Hepatocyte (in vitro differentiated cells): ENCODE measurements around the gene MED16. TPM values are rescaled to one million over a fixed set of nuclear protein-coding genes. Genes with fewer than 3 reads are reported as not detected.

Source experiments
- DNase-seq: peaks from one replicate; pipeline ENCODE4 v3.0.0-alpha.2; 2016; ENCODE audit warnings: low spot score
- H2AFZ ChIP-seq: fragments of 200-600 bp; sonication (generic); 2 replicates; pipeline ENCODE4 v1.6.0; 2016; ENCODE audit warnings: antibody characterized with exemption, mild to moderate bottlenecking
- H3K27ac ChIP-seq: fragments of 200-600 bp; sonication (generic); 2 replicates; pipeline ENCODE4 v1.5.1; 2016; ENCODE audit warnings: mild to moderate bottlenecking
- H3K27me3 ChIP-seq: fragments of 200-600 bp; sonication (generic); 2 replicates; pipeline ENCODE4 v1.6.1; 2016
- H3K36me3 ChIP-seq: fragments of 200-600 bp; sonication (generic); replicated peaks from 2 replicates; pipeline ENCODE4 v1.5.1; 2016; ENCODE audit warnings: low read depth; ENCODE audit not compliant: insufficient read depth
- H3K4me1 ChIP-seq: fragments of 200-600 bp; sonication (generic); 2 replicates; pipeline ENCODE4 v1.5.1; 2016; ENCODE audit warnings: mild to moderate bottlenecking, moderate library complexity; ENCODE audit not compliant: insufficient read depth
- H3K4me2 ChIP-seq: fragments of 200-600 bp; sonication (generic); 2 replicates; pipeline ENCODE4 v1.6.0; 2016
- H3K4me3 ChIP-seq: fragments of 200-600 bp; sonication (generic); 2 replicates; pipeline ENCODE4 v1.5.1; 2016; ENCODE audit warnings: mild to moderate bottlenecking
- H3K79me2 ChIP-seq: fragments of 200-600 bp; sonication (generic); 2 replicates; pipeline ENCODE4 v1.6.0; 2017; ENCODE audit warnings: mild to moderate bottlenecking
- H3K9me2 ChIP-seq: fragments of 200-600 bp; sonication (generic); replicated peaks from 2 replicates; pipeline ENCODE4 v1.6.0; 2017; ENCODE audit warnings: mild to moderate bottlenecking; ENCODE audit not compliant: insufficient read depth
- H3K9me3 ChIP-seq: fragments of 200-600 bp; sonication (generic); 2 replicates; pipeline ENCODE4 v1.5.1; 2016; ENCODE audit warnings: low read depth, mild to moderate bottlenecking
- H4K20me1 ChIP-seq: fragments of 200-600 bp; sonication (generic); 2 replicates; pipeline ENCODE4 v1.6.0; 2016; ENCODE audit warnings: mild to moderate bottlenecking; ENCODE audit not compliant: insufficient read depth, poor library complexity, severe bottlenecking
- EZH2 ChIP-seq: fragments of 200-600 bp; sonication (generic); IDR thresholded peaks from 2 replicates; pipeline ENCODE4 v1.6.1; 2016; ENCODE audit warnings: antibody characterized with exemption, mild to moderate bottlenecking, borderline replicate concordance
- EZH2phosphoT487 ChIP-seq: fragments of 200-600 bp; sonication (generic); IDR thresholded peaks from one replicate; pipeline ENCODE4 v1.6.1; 2018; ENCODE audit warnings: antibody characterized with exemption, mild to moderate bottlenecking, low read depth, moderate library complexity; ENCODE audit not compliant: unreplicated experiment, severe bottlenecking
- WGBS: methylation state at CpG from one replicate; pipeline ENCODE4 v1.1.6; 2016; ENCODE audit warnings: low lambda C conversion rate; ENCODE audit errors: missing lambda C conversion rate; 5-methylcytosine and 5-hydroxymethylcytosine counted together
- polyA plus RNA-seq: library from polyadenylated mRNA; unstranded; fragments of >200 nt; fragmentation: Nextera tagmentation; extraction: Ambion mirVana; gene quantifications from 2 replicates; pipeline ENCODE4 v1.2.1, GENCODE V29; 2016
- total RNA-seq: library from RNA; depleted of rRNA; stranded (reverse); fragments of >200 nt; gene quantifications from 2 replicates; pipeline ENCODE4 v1.2.3, GENCODE V29; 2014
- TF ChIP-seq, protein P1 (sequence below): fragments of 200-600 bp; sonication (generic); IDR thresholded peaks from 2 replicates; pipeline ENCODE4 v1.5.1; 2016; ENCODE audit warnings: antibody characterized with exemption, mild to moderate bottlenecking; ENCODE audit not compliant: poor library complexity

Gene MED16
- total and polyA plus RNA-seq, 2 experiments from 2014 or later, result 32.1 to 80.9 TPM

DNA sequence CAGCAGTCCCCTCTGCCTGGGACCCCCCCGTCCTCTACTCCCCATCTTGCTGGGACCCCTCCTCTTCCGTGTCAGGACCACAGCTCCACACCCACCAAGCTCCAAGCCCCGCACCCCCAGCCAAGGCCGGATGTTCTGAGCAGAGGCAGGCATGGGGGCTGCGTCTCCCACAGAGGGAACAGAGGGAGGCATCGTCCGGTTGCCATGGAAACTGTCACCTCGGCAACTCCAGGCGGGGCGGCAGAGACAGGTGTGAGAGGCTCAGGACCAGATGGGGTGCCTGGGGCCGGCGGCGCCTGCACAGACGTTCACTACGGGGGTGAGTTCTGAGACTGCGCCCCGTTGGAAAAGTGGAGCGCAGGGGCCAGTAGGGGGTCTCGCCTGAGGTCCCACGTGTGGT lies 5.7 kb upstream of the MED16 start:
- no peak overlapping the region for H3K4me3 ChIP-seq
- H2AFZ ChIP-seq, result no peak overlapping the region
- H3K36me3 ChIP-seq, result no peaks in the 10 kb centered on the region
- H3K4me2 ChIP-seq, result no peak overlapping the region
- no peak for TF ChIP-seq EZH2
- TF ChIP-seq, protein P1, sequence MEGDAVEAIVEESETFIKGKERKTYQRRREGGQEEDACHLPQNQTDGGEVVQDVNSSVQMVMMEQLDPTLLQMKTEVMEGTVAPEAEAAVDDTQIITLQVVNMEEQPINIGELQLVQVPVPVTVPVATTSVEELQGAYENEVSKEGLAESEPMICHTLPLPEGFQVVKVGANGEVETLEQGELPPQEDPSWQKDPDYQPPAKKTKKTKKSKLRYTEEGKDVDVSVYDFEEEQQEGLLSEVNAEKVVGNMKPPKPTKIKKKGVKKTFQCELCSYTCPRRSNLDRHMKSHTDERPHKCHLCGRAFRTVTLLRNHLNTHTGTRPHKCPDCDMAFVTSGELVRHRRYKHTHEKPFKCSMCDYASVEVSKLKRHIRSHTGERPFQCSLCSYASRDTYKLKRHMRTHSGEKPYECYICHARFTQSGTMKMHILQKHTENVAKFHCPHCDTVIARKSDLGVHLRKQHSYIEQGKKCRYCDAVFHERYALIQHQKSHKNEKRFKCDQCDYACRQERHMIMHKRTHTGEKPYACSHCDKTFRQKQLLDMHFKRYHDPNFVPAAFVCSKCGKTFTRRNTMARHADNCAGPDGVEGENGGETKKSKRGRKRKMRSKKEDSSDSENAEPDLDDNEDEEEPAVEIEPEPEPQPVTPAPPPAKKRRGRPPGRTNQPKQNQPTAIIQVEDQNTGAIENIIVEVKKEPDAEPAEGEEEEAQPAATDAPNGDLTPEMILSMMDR, result no peak
- TF ChIP-seq EZH2phosphoT487, result no peak
- H4K20me1 ChIP-seq, result peaks cover 19% of the 10 kb centered on the region
- H3K27ac ChIP-seq, result no peak overlapping the region
- H3K9me3 ChIP-seq, result no peaks in the 10 kb centered on the region
- no peak for DNase-seq
- H3K79me2 ChIP-seq, result peaks cover 13% of the 10 kb centered on the region
- H3K4me1 ChIP-seq, result no peaks in the 10 kb centered on the region
- no peaks in the 10 kb centered on the region for H3K9me2 ChIP-seq
- WGBS, result 89% methylated on average over 16 of the region's 20 CpGs
- no peaks in the 10 kb centered on the region for H3K27me3 ChIP-seq

DNA sequence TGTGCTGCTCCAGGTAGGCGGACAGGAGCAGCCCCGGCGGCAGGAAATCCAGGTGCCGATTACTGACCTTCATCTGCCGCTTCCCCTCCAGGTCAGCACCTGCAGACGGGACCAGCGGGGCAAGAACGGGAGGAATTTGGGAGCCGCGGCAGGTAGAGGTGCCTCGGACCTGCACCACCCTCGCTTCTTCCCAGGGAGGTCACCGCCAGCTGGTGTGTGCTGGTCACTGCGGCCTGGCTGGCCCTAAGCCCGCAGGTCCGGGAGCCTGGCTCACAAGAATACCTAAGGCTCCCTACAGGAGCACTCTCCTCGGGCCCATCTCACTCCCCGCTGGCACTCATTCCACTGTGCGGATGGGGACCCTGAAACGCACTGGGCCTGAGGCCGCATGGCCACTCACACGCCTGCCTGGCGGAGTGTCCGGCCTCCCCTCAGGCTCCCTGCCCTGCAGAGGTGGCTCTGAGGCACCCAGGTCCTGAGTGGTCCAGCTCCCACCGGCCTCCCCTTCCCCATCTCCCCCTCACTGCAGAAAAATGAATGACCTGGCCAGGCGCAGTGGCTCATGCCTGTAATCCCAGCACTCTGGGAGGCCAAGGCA lies 4.6 kb upstream of the MED16 start:
- 91% methylated on average over 26 of the region's 26 CpGs for WGBS
- H3K4me3 ChIP-seq, result no peak overlapping the region
- H3K9me2 ChIP-seq, result no peaks in the 10 kb centered on the region
- no peaks in the 10 kb centered on the region for H3K9me3 ChIP-seq
- peaks cover 8% of the 10 kb centered on the region for H4K20me1 ChIP-seq
- no peaks in the 10 kb centered on the region for H3K27me3 ChIP-seq
- no peaks in the 10 kb centered on the region for H3K36me3 ChIP-seq
- no peak overlapping the region for H2AFZ ChIP-seq
- DNase-seq, result no peak
- no peak overlapping the region for H3K27ac ChIP-seq
- no peak overlapping the region for H3K4me2 ChIP-seq
- H3K4me1 ChIP-seq, result no peaks in the 10 kb centered on the region
- TF ChIP-seq EZH2phosphoT487, result no peak
- TF ChIP-seq, protein P1, result no peak
- no peak for TF ChIP-seq EZH2
- H3K79me2 ChIP-seq, result peaks cover 8% of the 10 kb centered on the region

DNA sequence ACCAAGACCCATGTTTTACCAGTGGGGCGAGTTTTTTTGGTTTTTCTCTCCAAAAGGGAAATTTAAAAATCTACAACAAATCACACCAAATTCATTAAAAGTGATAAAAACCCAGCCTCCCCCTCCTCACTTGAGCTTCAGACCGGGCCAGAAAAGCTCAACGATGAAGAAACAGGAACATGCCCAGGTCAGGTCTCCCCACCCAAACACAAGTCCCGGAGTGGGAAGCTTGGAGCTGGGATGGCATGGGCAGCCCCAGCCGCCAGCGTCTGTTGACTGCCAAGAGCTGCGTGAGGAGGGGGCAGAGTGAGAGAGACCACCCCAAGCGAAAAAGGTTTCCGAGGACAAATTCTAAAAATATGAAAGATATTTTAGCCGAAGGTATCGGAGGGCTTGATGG lies 4.0 kb upstream of the MED16 start:
- 91% methylated on average over 11 of the region's 11 CpGs for WGBS
- no peaks in the 10 kb centered on the region for H3K4me1 ChIP-seq
- H3K36me3 ChIP-seq, result no peaks in the 10 kb centered on the region

More for the DNA sequence above, 4.0 kb upstream of the MED16 start:
- Histone ChIP-seq H4K20me1 (peaks cover 3% of the 10 kb centered on the region), H3K27me3 (no peaks in the 10 kb centered on the region), H3K9me3 (no peaks in the 10 kb centered on the region), H3K79me2 (peaks cover 8% of the 10 kb centered on the region), H3K4me3 (no peak overlapping the region), H3K27ac (no peak overlapping the region), H2AFZ (no peak overlapping the region), H3K9me2 (no peaks in the 10 kb centered on the region), H3K4me2 (no peak overlapping the region)
- DNase-seq, result no peak
- TF ChIP-seq EZH2 (no peak), EZH2phosphoT487 (no peak)
- TF ChIP-seq, protein P1, result no peak
